Measurements from ENCODE around the gene IRAK1. TPM values are rescaled to one million over a fixed set of nuclear protein-coding genes. Genes with fewer than 3 reads are reported as not detected.
A peak's percentile ranks its signal among the peaks of the same experiment; 100 is the strongest.

IRAK1 gene
- total and polyA plus RNA-seq, 2 of the 13 experiments (the other 11 are each of a cell fraction or from before 2014, with no cell fraction given): 57.7 to 77.3 TPM

DNA sequence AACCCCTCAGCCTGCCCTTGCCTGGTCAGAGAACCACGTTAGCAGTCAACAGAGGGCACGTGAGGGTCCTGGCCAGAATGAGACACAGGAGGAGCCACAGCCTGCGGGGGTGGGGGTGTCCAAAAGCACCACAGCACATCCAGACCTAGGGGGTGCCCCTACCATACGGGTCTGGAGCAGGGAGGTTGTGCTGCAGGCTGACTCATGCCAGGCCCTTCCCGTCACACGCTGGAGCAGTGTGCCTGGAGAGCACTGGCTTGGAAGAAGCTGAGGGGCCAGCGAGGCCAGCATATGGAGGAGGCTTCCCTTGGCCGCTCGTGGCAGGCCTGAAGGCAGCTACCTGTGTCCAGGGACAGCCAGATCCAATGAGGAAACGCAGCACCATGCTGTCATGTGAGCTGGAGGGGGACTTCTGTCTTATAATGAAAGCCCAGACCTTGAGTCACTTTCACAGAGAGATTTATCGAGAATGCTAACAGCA is 1.5 kb upstream of the IRAK1 start (continued):
- TF ChIP-seq, protein P1, sequence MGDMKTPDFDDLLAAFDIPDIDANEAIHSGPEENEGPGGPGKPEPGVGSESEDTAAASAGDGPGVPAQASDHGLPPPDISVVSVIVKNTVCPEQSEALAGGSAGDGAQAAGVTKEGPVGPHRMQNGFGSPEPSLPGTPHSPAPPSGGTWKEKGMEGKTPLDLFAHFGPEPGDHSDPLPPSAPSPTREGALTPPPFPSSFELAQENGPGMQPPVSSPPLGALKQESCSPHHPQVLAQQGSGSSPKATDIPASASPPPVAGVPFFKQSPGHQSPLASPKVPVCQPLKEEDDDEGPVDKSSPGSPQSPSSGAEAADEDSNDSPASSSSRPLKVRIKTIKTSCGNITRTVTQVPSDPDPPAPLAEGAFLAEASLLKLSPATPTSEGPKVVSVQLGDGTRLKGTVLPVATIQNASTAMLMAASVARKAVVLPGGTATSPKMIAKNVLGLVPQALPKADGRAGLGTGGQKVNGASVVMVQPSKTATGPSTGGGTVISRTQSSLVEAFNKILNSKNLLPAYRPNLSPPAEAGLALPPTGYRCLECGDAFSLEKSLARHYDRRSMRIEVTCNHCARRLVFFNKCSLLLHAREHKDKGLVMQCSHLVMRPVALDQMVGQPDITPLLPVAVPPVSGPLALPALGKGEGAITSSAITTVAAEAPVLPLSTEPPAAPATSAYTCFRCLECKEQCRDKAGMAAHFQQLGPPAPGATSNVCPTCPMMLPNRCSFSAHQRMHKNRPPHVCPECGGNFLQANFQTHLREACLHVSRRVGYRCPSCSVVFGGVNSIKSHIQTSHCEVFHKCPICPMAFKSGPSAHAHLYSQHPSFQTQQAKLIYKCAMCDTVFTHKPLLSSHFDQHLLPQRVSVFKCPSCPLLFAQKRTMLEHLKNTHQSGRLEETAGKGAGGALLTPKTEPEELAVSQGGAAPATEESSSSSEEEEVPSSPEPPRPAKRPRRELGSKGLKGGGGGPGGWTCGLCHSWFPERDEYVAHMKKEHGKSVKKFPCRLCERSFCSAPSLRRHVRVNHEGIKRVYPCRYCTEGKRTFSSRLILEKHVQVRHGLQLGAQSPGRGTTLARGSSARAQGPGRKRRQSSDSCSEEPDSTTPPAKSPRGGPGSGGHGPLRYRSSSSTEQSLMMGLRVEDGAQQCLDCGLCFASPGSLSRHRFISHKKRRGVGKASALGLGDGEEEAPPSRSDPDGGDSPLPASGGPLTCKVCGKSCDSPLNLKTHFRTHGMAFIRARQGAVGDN (CRISPR knock-in tag; IDR thresholded peaks at IDR 0.05): peak; percentile 35; the same call in 1 of the 2 replicates
- peak; percentile 66 for TF ChIP-seq AGO2 (optimal IDR thresholded peaks at IDR 0.05; ENCODE audit: low read depth, low read length)
- peak; percentile 67; the same call in 1 of the 2 replicates for TF ChIP-seq ZBTB38 (CRISPR knock-in tag; IDR thresholded peaks at IDR 0.05)
- TF ChIP-seq, protein P2, sequence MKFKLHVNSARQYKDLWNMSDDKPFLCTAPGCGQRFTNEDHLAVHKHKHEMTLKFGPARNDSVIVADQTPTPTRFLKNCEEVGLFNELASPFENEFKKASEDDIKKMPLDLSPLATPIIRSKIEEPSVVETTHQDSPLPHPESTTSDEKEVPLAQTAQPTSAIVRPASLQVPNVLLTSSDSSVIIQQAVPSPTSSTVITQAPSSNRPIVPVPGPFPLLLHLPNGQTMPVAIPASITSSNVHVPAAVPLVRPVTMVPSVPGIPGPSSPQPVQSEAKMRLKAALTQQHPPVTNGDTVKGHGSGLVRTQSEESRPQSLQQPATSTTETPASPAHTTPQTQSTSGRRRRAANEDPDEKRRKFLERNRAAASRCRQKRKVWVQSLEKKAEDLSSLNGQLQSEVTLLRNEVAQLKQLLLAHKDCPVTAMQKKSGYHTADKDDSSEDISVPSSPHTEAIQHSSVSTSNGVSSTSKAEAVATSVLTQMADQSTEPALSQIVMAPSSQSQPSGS (CRISPR knock-in tag; IDR thresholded peaks at IDR 0.05): no peak

DNA sequence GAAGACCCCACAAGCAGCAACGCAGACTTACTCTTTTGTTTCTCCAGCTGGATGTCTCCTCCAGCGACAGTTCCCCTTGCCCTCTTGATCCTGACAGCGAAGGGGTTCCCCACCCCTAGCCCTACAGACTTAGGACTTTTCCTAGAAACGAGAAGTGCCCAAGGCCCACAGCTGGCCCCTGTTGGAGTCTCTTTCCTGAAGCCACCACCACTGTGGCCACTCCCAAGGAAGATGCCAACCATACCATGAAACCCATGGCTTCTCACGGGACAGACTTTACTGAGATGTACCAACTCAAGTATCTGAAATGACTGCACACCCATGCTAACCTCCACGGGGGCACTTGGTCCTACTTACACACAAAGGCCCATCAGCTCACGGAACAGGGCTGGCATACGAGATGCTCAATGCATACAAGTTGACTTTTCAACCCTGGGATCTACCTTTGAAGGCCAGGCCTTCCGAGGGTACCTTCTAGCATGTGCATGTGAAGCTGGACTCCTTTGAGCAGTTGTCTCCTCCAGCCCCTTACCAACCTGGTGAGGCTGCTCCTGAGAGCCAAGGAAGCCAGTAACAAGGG is 924 bp upstream of the IRAK1 start:
- CTCF ChIA-PET (ENCODE audit: low intra/inter-chr PET ratio, low total read pairs): no interaction called here
- in situ Hi-C loops (cut with HindIII; ENCODE audit: extremely low pct_ligation_motif_present, low pct_unique_long_range_greater_than_20kb) (no loop called here), intact Hi-C loops (cut with micrococcal nuclease; ENCODE audit: unreplicated experiment) (loop anchor here (2.0 kb wide), 1 partner anchor 36 kb away; no protein-coding TSS in a partner anchor)
- Histone ChIP-seq H3K27ac (ENCODE audit: extremely low read length, insufficient read depth, low read length) (peak overlapping the region; percentile 69), H3K4me1 (ENCODE audit: insufficient read depth, low read length) (peaks cover 44% of the 10 kb centered on the region), H3K9me3 (ENCODE audit: low read length) (no peaks in the 10 kb centered on the region), H3K9ac (ENCODE audit: insufficient read depth, low read depth, low read length) (peak overlapping the region; percentile 82), H3K79me2 (ENCODE audit: insufficient read depth, low read length) (peaks cover 15% of the 10 kb centered on the region), H2AFZ (ENCODE audit: low read length) (no peak overlapping the region), H4K20me1 (ENCODE audit: insufficient read depth, low read length) (no peaks in the 10 kb centered on the region), H3K27me3 (ENCODE audit: control insufficient read depth in 1 of 2, insufficient read depth in 2 of 2, low read length in 2 of 2) (no peaks in the 10 kb centered on the region), H3K4me3 (replicated peaks in 1 of 3; ENCODE audit: insufficient read depth in 1 of 3, low read depth in 2 of 3, low read length in 3 of 3) (peak overlapping the region; percentile 59 to 78 (median 77)), H3K36me3 (replicated peaks in 1 of 2; ENCODE audit: control insufficient read depth in 1 of 2, insufficient read depth in 2 of 2, low read length in 2 of 2) (peaks cover 0 to 7% of the 10 kb centered on the region in 2 experiments; a peak in 1 of 5 replicates), H3K4me2 (ENCODE audit: low read depth, low read length) (peak overlapping the region; percentile 78)
- peak; percentile 4 for ATAC-seq
- TSS peak; percentile 89 for BruUV-seq (replicated peaks)
- DNase-seq (ENCODE audit: low spot score): no peak
- FAIRE-seq: no peak
- POLR2A ChIA-PET: interaction anchor here (0.8 to 1.8 kb wide), 6 partner anchors 8 to 92 kb away, joined by 3 to 6 read pairs (median 4); no protein-coding TSS in a partner anchor
- WGBS (ENCODE audit: low lambda C conversion rate): no CpG with 5 or more reads among the region's 9 CpGs
- TF ChIP-seq NCOA1 (CRISPR knock-in tag; IDR thresholded peaks at IDR 0.05): no peak
- TF ChIP-seq, protein P3, sequence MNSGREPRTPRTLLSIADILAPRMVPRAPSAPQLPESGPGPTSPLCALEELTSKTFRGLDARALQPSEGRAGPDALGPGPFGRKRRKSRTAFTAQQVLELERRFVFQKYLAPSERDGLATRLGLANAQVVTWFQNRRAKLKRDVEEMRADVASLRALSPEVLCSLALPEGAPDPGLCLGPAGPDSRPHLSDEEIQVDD (CRISPR knock-in tag; IDR thresholded peaks at IDR 0.05; ENCODE audit: borderline replicate concordance): no peak
- TF ChIP-seq, protein P4, sequence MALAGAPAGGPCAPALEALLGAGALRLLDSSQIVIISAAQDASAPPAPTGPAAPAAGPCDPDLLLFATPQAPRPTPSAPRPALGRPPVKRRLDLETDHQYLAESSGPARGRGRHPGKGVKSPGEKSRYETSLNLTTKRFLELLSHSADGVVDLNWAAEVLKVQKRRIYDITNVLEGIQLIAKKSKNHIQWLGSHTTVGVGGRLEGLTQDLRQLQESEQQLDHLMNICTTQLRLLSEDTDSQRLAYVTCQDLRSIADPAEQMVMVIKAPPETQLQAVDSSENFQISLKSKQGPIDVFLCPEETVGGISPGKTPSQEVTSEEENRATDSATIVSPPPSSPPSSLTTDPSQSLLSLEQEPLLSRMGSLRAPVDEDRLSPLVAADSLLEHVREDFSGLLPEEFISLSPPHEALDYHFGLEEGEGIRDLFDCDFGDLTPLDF (CRISPR knock-in tag; IDR thresholded peaks at IDR 0.05): no peak
- TF ChIP-seq EHMT2 (IDR thresholded peaks at IDR 0.05; ENCODE audit: borderline replicate concordance, low read depth, low read length): no peak
- TF ChIP-seq RXRA (CRISPR knock-in tag; IDR thresholded peaks at IDR 0.05): no peak
- no peak for TF ChIP-seq ZNF788 (CRISPR knock-in tag; IDR thresholded peaks at IDR 0.05; ENCODE audit: borderline replicate concordance)
- TF ChIP-seq, protein P5, sequence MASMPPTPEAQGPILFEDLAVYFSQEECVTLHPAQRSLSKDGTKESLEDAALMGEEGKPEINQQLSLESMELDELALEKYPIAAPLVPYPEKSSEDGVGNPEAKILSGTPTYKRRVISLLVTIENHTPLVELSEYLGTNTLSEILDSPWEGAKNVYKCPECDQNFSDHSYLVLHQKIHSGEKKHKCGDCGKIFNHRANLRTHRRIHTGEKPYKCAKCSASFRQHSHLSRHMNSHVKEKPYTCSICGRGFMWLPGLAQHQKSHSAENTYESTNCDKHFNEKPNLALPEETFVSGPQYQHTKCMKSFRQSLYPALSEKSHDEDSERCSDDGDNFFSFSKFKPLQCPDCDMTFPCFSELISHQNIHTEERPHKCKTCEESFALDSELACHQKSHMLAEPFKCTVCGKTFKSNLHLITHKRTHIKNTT (CRISPR knock-in tag; IDR thresholded peaks at IDR 0.05): no peak
- TF ChIP-seq PRPF4 (IDR thresholded peaks at IDR 0.05; ENCODE audit: low read depth, low read length, poor library complexity, severe bottlenecking): no peak
- no peak for TF ChIP-seq ZNF235 (CRISPR knock-in tag; IDR thresholded peaks at IDR 0.05; ENCODE audit: borderline replicate concordance)

Data from HepG2 (cell line).